ENCODE results near the gene C2CD2.

C2CD2 gene

DNA sequence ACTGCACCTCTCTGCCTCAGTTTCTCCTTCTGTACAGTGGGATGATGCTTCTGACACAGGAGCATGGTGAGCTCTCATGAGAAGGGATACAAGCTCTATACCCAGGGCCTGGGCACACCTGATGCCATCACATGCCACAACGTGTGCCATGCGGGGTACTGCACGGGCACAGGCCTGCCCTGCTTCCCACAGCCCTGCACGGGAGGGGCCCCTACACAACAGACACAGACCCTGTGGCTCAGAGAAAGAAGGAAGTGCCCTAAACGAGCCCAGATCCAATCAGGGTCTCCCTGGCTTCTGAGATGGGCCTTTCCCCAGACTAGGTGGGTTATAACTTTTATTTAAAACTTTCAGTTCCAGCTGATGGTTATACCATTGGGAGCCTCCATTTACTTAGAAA, 24.6 kb downstream of the C2CD2 start:
- DNase-seq: no peak

DNA sequence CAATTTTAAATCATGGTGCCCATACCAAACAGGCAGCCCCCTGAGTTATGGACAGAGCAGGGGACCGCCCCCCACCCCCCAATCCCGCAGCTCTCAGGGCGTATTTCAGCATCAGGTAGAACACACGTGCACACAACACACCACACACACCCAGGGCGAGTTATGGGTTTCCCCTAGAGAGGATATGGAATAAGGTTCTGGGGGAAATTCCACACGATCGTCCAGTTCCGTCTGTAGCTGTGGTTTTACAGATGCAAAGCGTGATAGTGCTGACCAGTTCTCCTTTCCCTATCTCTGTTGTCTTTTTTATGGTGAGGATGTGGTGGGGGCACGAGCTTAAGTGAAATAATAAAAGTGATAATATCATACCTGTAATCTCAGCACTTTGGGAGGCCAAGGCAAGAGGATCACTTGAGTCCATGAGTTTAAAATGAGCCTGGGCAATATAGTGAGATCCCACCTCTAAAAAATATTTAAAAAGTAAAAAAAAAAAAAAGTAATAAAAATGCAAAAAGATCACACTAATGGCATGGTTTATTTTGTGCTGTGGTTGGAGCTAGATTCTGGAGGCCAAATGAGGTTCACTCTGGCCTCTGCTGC, 25.1 kb downstream of the C2CD2 start:
- DNase-seq: no peak

DNA sequence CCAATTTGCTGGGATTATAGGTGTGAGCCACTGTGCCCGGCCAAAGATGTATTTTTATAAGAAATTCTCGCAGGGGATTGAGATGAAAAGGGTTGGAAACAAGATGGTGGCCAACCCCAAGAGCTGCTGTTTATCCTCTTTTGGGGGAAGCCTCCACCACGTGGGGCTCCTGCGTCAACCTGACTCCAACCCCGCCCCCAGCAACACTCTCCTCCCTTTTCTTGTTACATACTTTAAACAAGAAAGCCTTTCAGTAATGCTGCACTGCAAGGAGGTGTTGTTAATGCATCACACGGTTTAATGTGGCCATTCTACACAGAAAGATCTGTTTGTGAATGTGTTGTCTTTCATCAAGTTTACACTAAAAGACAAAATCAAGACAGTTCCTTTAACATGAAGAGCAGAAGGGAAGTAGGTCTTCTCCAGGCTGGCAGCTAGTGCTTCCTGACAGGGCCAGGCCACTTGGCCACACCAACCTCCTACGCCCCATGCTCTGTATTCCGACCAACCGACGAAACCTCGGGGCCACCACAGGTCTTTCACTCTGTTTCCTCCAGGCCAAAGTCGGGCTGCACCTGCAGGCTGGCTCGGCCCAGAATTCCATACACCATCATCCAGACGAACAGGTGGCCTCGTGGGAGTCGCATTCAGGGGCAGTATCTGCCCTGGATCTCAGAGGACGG, 25.9 kb downstream of the C2CD2 start:
- DNase-seq: no peak

DNA sequence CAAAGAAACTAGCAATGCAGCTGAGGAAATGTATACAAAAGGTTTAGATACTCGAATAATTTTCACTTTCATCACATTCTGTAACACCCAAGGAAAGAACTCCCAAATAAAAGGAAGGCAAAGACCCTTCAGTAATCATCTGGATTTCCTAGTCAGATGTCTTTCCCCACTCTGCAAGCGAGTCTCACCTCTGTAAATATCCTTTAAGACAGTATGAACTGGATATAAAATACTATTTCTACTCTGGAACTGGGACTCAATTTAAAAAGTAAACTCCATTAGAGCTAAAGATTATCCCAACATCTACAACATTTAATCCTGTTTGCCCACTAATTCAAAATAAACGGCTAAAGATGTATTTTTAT, 27.0 kb downstream of the C2CD2 start:
- DNase-seq: no peak

DNA sequence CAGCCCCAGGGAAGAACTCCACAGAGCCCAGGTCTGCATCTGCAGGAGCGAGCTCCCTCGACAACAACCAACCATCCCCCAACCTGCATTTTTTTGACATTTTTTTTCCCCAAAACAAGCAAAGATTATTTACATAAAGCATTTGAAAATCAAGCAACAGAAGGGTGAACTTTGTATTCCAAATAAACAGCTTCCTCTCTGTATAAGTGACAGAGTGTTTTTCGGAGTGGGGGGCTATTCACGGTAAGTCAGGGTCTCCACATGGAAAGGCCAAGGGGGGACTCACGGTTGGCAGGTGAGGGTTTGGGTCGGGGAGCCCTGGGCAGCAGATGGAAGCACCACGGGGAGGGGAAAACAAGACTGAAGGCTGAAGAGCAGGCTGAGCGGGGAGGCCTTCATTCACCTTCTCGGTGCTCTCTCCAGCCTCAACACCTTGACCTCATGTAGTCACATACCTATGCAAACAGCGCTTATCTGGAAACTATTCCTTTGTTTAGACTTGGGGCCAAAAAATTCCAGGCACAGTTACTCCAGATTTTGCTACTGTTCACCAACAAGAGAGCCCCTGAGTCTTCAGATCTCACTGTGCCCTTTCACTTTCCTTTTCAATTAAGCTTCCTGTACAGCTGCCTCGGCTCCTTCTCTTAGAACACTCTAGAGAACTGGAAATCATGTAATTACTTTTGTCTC, 27.6 kb downstream of the C2CD2 start:
- DNase-seq: peak; percentile 16

DNA sequence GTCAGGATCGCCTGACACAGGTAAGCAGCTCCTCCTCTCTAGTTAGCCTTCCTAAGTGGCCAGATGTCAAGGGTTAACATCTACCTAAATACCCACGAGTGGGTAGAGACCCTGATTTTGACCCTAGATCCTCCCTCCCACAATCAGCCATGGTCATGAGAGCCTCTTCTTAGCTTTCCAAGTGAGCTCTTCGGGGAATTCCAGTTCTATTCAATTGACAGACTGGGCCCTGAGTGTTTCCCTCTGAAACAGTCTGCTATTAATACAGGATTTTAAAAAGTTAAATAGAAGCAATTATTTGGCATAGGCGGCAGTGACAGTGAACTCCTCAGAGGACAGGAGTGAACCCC, 28.1 kb downstream of the C2CD2 start:
- DNase-seq: no peak

DNA sequence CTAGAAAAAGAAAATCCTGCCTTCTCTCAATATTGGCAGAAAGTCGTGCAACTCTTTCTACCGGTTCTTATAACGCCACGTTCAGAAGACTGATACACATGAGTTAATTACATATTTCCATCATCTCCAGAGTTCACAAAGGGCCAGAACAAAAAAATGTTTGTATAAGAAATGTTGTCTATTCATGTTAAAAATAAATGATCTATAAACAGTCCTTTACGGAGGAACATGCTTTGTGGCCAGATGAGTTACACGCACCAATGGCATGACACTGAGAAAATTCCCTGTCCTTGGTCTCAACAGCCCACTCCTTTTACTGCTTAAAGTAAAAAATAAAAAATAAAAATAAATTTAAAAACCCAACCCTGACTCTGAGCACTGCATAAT, 29.5 kb downstream of the C2CD2 start:
- no peak for DNase-seq

DNA sequence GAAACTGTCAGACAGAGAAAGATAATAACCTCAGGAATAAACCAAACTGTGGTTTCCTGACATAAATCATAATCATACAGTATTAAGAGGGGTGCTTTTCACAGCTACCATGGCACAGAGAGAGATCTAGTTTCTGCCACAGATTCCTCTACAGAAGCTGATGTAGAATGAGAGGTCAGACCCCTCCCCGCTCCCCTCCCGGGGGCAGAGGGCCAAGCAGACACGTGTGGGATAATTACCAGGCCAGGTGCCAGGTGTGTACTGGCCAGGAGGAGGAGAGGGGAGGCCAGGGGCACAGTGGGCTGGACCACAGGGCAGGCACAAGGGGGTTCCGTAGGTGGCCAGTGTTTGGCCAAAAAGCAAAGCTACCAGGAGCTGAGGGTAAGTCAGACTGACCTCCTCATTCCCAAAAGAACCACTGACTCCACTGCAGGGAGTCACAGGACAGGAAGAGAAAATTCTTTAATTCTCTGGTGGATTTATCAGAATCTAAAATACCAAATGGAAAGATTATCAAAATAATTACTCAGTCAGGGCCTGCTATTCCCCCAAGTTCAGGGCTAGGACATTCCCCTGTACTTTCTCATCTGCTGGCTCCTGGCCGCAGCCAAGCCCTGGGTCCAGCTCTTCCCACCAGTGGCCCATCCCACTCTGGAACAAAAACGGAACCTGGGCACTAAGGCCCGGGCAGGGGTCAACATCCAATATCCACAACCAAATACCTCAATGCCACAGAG, 30.0 kb downstream of the C2CD2 start:
- no peak for DNase-seq

DNA sequence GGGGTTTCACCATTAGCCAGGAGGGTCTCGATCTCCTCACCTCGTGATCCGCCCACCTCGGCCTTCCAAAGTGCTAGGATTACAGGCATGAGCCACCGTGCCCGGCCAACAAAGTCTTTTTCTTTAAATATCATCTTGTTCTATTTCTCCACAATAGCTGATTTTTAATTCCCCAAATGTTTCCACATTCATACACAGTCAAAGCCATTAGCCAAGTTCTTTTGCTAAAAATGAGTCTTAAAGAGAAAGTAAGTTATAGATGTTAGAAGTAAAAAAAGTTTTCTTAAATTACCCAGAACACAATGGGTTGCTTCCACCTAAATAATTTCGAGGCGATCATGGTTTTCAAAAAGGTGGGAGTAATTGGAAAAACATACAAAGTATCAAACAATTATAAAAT, 30.6 kb downstream of the C2CD2 start:
- DNase-seq: no peak

DNA sequence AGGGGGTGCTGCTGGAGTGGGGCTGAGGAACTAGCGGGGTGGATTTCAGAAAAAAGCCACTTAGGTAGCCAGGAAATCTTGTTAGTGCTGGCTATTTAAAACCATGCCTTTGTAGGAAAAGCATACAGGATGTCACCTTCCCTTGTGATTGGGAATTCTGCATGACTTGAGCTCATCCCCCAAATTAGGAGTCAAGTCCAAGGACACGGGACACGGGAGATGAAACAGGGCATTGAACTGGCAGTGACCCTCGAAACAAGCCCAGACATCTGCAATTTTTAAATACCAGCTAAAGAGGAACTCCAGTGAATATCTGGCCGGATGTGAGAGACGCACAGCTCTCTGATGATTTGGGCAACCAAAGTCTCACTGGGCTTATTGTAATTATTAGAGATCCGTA, 32.8 kb downstream of the C2CD2 start:
- DNase-seq: no peak

DNA sequence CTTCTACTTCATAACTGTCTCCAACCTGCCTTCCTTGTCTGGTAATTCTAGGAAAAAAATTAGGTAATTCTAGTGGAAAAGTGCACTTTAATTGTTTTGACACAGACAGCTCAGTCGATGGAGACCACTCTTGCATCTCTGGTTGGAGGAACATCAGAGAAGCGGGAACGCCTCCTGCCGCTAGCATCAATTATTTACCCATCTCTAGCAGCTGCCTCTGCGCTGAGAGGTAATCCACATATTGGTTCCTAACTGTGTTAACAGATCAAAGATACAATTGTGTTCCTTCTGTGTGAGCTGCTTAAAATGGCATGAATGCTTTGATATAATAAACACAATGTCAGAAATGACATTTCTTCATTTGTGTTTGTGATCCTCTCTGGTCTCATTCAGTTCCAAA, 33.3 kb downstream of the C2CD2 start:
- no peak for DNase-seq

DNA sequence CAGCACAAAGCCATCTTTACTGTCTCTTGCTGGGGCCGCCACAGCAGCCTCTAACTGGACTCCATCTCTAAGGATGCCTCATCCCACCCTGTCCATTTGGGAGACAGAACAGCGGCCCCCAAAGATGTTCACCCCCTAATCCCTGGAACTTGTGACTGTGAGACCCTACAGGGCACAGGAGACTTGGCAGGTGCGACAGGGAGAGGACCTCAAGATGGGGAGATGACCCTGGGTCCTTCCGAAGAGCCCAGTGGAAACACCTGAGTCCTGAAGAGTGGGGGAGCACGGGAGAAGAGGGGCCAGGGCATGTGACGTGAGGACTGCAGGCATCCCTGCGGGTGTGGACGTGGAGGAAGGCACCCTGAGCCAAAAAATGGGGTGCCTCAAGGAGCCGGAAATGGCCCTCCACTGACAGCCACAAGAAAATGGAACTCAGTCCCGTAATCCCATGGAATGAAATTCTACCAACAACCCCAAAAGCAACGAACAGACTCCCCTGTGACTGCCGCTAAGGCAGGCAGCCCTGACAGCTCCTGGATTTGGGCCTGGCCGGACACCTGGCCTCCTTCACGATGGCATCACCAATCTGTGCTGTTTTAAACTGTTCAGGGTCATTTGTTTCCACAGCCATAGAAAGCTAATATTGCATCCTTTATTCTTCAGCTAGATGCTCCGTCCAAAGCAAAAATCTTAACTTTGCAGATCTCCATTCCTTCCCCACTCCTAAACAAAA, 34.0 kb downstream of the C2CD2 start:
- DNase-seq: no peak

DNA sequence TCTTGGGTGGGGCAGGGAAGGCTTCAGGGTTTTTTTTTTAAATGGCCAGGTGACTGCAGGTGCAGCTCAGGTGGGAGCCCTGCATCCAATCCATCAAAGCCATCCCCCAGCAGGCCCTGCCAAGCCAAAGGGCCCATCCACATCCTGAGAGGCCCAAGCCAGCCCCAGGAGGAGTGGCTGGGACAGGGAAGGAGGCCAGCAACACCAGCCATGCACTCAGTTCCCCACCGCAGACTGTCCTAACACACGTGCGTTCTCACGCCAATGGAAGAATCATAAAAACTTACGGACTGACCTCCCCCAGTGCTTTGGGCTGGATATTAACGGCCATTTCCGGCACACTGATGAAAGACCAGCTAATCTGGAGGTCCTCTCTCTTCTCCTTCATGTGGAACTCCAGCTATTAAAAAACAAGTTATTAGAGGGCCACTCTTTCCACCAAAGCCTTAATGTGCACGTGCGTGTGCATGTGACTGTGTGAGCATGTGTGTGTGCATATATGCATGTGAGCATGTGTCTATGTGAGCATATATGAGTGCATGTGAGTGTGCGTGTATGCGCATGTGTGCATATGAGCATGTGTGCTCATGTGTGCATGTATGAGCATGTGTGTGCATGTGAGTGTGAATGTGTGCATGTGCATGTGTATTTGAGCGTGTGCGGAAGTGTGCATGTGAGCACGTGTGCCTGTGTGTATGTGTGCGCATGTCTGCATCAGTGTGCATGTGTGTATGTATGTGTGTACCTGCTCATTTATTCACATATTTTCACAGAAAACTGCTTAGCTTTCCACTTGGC, 35.1 kb downstream of the C2CD2 start:
- no peak for DNase-seq

DNA sequence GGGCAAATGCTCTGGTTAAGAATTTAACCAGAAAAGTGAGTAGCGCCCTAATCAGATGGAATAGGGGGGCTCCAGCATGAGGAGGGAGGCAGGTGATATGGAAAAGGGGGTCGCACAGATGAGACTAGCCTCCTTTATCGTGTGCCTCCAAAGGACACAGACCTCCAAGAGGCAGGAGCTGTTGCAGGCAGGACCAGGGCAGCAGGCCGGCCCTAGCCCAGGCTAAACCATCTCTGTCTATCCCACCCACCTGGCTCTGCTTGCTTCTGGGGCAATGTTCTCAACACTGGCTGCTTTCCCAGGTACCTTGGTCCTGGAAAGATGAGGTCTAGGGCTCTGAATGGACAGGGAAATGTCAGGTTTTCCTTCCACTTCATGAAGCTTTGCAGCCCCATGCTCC, 36.3 kb downstream of the C2CD2 start:
- DNase-seq: no peak

DNA sequence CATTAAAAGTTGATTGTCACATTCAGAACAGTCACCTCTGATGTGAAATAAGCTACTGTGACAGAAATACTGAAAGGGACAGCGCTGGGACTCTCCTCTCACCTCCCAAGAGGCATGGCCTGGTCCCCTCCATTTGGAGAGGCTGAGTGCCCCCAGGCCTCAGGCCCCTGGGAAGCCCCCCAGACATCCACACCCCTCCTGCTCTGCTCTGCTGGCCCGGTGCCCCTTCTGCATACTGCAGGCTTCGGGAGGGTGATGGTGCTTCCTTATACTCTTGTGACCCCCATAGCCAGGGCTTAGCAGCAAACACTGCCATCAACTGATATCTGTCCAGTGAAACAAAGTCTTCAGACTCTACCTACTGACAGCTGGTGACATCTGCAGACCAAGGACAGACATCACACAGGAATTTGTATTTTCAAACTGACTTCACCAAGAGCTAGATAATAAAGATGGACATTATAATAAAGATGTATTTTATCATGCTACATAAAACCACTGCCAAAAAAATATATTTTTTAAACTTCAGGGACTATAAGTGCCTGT, 36.9 kb downstream of the C2CD2 start:
- DNase-seq: no peak

DNA sequence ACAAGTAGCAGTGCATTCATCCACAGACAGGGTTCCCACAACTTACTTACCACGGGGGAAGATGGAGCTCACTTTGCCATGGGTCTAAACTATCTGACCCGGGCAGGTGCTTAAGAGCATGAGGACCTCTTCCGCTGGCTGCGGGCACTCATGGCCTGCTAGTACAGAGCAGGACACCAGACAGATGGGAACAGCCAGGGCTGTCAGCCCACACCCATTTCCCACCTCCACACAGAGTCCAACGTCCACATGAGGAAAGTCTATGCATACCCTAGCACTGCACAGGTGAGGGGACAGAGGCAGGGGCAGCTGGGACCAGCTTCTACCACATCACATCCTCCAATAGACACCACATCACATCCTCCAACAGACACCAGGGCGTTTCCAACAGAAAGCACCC, 38.9 kb downstream of the C2CD2 start:
- DNase-seq: no peak

DNA sequence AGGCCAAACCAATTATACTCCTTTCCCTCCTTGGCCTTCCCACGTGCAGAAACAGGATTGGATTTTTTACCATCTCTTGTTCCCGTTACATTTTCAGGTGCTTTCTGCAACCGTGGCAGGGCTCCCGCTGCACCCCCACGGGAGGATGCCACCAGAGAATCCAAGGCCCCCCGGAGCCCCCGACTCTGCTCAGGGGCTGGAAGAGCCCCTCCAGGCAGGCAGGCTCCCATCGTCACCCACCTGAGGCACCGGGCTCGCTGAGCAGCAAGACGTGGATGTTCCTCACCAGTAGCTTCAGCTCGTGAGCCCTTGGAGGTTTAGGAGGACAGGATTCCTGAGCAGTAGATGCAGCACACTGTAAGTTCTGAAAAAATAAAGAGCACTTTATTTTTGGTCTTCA, 39.5 kb downstream of the C2CD2 start:
- DNase-seq: no peak

DNA sequence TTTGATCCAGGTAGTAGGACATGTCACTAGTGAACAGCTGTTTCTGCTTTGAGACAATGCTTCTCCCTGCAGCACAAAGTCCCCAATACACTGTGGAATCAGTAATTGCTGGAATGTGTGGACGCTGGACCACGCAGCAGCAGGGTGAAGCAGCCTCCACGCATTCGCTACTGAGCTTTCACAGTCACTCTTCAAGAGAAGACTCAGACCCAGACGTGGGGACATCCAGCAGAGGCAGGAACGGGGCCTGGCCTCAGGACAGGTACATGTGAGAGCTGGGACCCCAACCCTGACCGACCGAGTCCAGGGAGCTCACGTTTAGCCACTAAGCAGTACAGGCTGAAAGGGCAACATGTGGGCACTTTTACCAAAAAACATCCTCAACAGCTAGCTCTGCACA, 40.6 kb downstream of the C2CD2 start:
- DNase-seq: no peak

DNA sequence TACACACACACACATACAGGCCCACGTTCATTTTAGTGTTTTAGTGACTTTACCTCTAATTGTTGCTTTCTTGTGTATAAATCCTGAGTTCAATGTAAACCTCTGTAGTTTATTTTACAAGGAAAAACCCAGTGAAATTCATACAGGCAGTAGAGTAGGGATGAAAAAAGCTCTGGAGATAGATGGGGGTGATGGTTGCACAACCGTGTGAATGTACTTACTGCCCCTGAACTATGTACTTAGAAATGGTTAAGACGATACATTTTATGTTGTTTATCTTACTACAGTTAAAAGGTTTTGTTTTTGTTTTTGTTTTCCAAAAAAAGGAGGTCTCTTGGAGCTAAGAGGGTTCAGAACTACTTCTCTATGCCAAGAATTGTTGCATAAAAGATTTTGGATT, 45.0 kb downstream of the C2CD2 start:
- no peak for DNase-seq

DNA sequence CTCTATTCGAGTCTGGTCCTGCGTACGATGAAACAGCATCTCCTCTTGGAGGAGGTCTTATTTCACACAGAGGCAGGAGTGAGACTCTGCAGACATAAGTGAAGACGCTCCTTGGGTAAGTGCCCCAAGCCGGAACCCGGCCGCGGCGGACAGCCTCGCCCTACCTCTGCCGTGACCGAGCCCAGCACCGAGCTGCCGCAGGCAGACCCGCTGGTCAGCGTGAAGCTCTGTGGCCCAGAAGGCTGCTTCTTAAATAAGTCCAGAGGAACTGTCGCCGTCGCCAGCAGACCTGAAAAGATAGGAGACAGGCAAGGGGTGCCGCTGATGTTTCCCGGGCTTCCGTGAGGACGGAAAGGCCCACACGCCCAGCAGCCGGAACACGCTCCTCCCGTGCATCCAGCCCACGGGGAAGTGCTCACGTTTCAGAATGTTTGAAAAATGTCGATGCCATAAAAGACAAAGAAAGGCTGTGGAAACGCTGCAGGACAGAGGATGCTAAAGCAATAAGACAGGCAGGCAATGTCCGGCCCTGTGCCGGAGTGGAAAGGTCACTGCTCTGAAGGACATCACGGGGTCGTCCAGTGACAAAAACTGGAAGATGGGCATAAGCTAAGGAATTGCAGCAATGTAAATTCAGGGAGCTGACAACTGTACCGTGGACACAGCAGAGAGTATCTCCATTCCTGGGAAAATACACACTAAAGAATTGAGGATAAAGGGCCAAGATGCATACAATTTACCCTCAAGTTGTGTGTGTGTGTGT, 46.1 kb downstream of the C2CD2 start:
- DNase-seq: no peak

DNA sequence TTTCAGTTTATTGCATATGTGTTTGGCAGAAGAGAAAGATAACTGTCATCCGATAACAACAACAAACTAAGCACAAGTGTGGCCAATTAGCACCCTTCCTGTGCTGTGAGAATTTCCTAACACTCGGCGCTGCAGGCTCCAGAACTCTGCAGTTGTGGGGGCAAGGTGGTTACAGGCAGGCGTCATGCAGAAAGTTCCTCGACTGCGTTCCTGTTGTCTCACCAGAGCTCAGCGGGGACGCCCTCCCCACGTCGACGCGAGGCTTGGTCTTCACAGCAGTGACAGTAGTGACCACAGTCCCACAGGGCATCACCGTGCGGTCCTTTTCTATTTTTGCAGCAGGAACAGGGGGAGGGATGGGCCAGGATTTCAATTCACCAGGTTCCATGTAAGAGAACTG, 47.0 kb downstream of the C2CD2 start:
- DNase-seq: no peak

Data from activated naive CD4-positive, alpha-beta T cell treated with Interleukin-2 at 50 U/mL for 16 hours (primary cell).